Mucosa of gallbladder (tissue), 1 donor: ENCODE measurements around the gene SSNA1. TPM values are rescaled to one million over a fixed set of nuclear protein-coding genes. Genes with fewer than 3 reads are reported as not detected.

Experiments
- DNase-seq: peaks from one replicate; pipeline ENCODE4 v3.0.0-alpha.2; 2020; ENCODE audit warnings: low spot score
- total RNA-seq: library from RNA; stranded (reverse); gene quantifications from one replicate; pipeline ENCODE4 v1.2.1, GENCODE V29; 2021
- donor health status: DM: no; HTN: no; CAD: no.

Gene SSNA1
- total RNA-seq, 1 donor from 2014 or later, result 65.7 TPM

DNA sequence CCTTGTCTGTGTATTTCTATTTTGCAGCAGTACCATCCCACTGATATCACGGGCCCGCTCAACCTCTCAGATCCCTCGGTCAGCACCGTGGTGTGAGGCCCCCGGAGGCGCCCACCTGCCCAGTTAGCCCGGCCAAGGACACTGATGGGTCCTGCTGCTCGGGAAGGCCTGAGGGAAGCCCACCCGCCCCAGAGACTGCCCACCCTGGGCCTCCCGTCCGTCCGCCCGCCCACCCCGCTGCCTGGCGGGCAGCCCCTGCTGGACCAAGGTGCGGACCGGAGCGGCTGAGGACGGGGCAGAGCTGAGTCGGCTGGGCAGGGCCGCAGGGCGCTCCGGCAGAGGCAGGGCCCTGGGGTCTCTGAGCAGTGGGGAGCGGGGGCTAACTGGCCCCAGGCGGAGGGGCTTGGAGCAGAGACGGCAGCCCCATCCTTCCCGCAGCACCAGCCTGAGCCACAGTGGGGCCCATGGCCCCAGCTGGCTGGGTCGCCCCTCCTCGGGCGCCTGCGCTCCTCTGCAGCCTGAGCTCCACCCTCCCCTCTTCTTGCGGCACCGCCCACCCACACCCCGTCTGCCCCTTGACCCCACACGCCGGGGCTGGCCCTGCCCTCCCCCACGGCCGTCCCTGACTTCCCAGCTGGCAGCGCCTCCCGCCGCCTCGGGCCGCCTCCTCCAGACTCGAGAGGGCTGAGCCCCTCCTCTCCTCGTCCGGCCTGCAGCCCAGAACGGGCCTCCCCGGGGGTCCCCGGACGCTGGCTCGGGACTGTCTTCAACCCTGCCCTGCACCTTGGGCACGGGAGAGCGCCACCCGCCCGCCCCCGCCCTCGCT is 20.5 kb upstream of the SSNA1 start:
- no peak for DNase-seq

DNA sequence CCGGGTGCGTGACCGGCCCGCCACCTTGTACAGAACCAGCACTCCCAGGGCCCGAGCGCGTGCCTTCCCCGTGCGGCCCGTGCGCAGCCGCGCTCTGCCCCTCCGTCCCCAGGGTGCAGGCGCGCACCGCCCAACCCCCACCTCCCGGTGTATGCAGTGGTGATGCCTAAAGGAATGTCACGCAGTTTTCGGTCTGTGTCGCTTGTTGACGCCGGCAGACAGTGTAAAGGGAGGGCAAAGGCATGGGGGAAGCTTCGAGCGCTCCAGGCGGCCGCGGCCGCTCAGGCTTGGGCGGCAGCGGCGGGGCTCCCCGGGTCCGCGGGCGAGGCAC is 19.9 kb upstream of the SSNA1 start:
- DNase-seq, result no peak

DNA sequence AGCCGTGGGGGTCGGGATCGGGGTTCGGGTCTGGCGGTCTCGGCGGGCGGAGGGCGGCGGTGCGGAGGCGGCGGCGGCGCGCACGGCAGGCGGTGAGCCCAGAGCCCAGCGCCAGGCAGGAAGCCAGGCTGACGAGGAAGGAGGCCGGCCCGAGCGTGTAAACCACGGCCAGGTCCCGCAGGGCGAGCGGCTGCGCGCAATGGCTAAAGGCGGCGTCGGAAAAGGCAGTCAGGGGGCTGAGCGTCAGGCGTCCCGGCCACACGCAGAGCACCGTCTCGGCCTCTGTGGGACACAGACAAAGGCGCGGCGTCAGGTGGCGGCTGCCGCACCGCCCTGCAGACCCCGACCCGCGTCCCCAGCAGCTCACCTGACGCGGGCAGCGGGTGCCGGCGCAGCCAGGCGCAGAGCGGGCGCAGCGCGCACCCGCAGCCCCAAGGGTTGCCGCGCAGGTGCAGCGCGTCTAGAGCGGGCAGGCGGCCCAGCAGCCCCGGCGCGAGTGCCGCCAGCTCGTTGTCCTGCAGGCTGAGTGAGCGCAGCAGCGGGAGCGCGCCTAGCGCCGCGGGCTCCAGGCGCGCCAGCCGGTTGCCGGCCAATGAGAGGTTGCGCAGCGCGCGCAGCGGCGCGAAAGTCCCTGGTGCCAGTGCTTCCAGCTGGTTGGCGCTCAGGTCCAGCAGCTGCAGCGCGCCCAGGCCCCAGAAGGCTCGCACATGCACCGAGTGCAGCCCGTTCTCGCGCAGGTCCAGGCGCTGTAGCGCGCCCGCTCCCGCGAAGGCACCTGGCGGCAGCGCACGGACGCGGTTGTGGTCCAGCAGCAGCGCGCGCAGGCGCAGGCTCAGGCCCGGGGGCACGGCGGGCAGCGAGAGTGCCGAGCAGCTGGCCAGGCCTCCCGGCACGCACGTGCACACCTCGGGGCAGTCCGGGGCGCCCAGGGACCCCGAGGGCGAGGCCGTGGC is 19.3 kb upstream of the SSNA1 start:
- no peak for DNase-seq

DNA sequence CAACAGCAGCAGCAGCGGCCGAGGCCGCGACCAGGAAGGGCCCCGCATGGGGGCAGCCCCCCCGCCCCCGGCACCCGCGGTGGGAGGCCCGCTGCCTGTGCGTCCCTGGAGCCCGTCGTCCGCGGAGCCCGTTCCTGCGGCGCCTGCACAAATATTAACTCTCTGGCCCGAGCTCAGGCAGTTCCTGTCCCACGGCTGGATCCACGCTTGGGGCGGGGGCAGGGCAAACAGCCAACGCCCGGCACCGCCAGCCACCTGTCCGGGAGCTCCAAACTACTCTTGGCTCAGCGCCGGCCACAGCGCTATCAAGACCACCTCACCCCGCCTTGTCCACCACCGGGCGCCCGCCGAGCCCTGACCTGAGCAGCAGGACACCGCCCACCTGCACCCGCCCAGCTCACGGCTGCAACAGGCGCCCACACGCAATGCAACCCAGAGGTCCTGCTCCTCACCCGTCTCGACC is 18.5 kb upstream of the SSNA1 start, which contains the start of gene LRRC26:
Gene LRRC26 (minus strand): TSS at position 156 of the 463 bp plus-strand sequence. CDS start 108 bp downstream, at position 48.
- no peak for DNase-seq

DNA sequence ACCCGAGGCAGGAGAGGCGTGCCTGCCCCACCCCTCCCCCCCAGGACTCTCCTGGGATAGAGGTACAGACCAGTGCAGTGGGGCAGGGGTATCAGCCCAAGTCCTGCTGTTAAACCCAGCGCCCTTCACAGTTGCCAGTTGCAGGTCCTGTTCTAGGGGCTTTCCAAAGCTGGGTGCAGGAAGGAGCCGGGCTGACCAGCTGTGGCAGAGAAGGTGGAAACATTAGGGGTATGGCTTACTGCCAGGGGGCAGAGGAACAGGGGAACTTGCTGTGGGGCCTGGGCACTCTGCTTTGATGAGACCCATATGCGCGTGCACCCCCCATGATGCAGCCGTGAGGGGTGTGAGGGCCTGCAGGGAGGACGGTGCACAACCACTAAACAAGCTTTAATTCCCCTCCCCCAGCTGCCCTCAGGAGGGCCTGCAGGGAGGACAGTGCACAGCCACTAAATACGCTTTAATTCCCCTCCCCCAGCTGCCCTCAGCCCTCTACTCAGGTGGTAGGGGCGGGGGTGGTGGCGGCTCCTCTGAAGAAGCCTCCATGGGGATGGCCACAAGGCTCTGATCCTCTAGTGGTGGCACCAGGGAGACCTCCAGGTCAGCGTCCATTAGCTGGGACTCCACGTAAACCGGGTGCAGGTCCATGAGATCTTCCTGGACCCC is 17.9 kb upstream of the SSNA1 start:
- no peak for DNase-seq

DNA sequence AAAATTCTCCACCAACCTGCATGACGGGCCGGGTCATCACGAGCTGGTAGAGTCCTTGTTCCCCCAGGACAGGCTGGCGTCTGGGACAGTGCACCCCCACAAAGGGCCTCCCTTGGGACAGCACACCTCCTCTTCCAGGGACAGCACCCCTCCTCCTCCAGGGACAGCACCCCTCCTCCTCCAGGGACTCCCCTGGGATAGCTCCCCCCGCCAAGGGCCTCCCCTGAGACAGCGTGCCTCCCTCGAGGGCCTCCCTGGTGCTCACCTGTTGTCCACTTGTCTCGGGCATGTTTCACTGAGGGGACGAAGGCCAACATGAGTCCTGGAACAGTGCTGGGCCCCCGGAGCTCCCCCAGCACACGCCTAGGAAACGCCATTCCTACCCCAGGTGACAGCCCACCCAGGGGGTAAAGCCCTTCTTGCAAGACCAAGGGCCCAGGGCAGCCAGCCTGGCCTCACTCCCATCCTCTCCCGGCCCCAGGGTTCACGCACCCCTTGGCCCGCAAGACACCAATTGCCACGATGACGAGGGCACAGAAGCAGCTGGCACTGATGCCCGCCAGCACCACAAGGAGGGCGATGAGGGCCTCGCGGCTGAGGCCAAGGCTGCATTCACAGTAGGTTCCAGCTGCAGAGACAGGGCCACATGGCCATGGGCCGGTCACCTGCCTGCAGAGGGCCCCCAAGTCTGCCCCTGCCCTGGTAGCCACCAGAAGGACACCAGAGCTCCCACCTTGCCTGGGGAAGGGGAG is 17.2 kb upstream of the SSNA1 start:
- DNase-seq, result no peak

DNA sequence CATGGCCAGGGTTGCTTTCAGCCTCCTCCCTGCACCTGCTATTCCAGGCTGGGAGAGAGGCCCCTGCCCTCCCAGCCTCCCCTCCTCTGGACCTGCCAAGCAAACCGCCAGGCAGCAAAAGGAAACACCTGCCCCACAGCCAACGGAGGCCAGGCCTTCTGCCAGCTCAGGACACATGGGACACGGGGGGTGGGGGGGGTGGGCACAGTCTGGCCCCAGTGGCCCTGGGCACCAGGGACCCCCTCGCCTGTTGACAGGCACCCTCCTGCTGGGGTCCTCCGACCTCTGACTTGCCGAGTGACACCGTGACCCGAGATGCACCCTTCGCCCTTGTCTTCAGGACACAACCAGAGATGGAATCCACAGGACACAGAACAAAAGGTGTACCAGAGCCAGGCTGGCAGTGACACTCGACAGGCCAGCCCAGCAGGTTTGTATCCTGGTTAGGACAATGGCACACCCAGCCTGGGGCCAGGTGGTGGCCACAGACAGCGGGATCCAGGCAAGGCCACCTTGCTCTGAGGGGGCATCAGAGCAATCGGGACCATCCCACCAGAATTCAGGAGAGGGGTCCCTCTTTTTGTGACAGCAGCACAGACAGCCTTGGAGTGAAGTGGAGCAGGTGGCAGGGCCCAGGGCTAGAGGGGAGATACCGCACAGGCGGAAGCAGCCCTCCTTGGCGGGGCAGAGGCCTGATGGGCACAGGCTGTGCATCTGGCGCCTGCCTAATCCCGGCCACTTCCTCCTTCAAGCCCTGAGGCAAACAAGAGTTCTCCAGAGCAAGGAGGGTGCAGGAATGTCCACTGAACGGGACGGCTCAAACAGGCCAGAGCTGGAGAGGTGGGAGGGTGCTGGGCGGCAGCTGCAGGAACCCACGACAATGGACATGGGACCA is 15.3 kb upstream of the SSNA1 start:
- no peak for DNase-seq

DNA sequence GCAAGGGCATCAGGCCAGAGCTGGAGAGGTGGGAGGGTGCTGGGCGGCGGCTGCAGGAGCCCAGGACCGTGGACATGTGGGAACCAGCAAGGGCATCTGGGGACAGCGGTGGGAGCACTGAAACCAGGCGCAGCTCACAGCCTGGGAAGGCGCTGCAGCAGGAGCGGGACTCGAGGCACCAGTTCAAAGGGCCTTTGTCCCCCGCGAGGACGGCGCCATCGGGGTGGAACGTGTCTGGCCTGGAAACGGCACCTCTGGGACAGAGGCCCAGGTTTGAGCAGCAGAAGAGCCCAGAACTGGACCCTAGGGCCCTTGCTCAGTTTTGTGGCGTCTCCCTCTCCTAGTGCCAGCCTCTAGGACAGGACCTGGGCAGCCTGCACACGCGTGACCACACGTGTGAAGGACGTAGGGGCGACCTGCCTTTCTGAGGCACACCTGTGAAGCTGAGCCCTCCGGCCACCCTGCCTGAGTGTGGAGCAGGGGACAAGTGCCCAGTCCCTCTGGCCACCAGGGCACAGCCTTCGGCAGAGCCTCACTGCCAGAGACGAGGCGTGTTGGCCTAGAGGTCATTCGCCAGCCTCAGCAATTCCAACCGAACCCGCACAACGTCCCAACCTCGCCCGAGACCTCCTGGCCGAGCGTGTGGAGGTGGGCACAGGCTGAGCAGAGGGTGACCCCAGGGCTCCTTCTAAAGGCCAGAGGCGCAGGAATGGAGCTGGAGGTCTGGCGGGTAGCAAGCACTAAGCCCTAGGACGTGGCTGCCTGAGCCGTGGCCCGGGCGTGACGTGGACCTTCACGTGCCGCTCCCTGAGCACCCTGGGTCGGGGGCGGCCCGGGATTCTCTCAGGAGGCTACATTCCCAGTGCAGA is 14.4 kb upstream of the SSNA1 start:
- no peak for DNase-seq

DNA sequence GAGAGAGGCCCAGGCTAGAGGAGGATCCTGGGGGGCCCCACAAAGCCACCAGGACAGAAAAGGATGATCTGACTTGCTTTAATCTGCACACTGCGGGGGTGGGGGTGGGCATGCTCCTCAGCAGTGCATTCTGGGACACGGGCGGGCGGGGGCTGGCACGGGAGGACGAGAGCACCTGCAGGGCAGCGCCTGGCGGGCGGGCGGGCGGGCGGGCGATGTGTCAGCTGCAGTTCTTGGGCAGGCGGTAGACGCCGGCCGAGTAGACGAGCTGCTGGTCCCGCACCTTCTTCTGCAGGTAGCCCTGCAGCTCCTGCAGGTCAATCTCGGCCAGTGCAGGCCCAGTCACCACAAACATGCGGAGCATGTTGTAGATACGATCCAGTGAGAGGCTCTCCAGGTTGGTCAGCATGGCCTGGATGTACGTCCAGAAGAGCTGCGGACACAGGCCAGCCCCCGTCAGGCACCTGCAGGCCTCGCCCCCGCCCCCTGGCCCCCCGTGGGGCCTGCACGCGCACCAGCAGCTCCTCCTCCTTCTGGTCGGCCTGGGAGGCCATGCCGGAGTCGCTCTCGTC is 13.7 kb upstream of the SSNA1 start:
- no peak for DNase-seq

DNA sequence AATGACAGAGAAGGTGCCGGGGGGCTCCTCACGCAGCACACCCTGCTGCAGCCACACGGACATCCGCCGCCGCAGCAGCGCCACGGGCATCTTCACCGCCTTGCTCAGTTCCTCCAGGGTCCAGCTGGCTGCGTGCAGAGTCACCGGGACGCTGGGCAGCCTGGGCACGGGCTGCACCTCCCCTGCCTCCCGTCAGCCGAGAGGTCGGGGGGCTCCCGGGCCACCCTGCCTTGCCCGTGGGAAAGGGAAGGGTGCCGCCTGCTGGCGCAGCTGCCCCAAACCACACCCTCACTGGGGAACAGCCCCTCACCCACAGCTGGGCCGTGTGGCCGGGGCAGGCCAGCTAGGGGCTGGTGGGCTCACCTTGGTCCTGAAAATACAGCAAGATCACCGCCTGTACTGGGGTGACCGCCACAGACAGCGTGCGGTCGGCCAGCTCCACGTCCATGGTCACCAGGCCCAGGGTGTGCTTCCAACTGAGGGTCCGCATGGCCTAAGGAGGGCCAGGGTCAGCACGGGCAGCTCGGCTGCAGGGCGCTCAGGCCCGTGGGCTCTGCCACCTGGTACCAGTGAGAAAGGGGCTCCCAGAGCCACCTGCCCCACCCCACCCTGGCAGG is 13.0 kb upstream of the SSNA1 start:
- no peak for DNase-seq

DNA sequence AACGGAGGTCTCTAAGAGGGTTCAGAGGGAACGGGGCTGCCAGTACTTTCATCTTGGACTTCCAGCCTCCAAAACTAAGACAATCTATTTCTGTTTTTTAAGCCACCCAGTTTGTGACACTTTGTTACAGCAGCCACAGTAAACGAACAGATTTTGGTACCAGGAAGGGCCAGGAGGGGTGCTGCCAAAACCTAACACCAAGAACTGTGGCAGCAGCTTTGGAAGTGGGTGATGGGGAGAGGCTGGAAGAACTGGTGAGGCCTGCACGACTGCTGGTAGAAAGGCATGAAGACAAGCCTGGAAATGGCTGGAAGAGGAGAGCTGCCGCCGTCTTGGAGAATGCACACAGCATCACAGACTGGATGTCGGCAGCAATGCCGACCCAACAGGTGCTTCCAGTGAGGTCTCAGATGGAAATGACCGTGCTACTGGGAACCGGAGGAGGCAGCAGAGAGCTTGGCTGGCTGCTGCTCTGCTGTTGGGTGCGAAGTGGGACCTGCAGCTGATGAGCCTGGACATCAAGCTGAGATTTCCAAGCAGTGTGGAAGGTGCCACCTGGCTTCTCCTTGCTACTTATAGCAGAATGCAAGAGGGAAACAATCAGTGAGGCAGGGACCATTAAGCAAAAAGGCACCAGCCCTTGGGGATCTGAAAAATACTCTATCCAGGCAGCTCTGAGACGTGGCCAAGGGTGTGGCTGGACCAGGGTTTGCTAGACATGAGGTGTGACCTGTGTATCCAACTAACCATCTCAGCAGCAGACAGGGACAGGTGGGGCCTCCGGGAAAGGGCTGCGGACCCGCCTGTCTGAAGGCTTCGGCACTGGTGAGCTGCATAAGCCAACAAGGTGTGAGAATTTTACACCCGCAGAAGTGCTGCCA is 11.9 kb upstream of the SSNA1 start:
- DNase-seq, result no peak

DNA sequence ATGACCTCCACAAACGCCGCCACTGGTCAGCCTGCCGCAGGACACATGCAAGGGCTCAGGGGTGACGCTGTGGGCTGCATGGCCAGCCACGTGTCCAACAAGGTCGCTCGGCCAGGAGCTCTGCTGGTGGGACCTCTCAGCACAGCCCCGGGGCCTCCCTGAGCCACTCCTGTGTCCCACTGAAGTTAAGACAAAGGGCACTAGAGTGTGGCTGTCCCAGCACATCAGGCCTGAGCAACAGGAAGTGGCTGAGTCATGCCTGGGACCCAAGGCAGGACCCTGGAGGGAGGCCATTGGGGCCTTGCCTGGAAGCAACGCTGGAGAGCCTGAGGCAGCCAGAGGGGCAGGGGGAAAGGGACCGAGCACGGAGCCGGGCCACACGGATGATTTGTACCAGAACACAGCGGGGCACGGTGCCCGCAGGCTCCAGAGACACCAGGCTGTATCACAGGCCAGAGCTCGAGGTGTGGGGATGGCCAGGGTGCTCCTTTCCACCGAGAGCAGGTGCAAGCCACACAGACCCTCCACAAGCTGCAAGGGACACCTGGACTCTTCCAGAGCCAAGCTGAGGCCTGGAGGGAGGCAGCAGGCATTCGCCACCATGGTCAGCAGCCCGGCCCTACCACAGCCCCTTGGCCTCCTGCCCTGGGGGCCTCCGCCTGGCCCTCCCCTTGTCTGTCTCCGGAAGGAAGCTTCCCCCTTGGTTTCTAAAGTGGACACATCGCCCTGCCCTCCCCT is 10.1 kb upstream of the SSNA1 start:
- no peak for DNase-seq

DNA sequence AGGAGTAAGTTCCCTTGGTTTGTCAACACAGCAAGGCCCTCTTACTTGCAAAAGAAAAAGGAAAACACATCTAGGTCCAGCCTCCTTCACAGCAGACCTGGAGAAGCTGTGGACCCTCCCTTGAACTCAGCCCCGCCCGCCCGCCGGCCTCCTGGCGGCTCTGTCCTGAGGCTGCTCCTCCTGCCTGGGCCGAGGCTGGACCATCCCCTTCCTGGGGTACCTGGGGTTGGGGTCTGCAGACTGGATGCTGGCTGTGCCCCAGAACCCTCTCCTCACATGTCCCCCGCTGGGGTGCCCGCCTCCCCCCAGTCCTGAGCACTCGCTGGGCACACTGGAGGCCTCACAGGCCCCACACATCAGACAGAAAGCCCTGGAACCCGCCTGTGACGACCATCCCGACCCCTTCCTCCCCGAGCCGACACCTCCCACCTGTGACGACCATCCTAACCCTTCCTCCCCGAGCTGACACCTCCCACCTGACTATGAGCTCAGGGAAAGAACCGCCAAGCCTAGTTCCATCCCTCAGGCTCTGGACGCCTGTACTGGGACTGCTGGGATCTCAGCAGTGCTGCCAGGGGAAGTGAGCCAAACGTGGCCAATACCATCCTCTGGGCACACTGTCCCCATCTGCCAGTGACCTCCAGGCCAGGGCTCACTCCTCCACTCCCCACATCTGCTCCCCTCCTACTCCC is 9.4 kb upstream of the SSNA1 start:
- DNase-seq, result no peak

DNA sequence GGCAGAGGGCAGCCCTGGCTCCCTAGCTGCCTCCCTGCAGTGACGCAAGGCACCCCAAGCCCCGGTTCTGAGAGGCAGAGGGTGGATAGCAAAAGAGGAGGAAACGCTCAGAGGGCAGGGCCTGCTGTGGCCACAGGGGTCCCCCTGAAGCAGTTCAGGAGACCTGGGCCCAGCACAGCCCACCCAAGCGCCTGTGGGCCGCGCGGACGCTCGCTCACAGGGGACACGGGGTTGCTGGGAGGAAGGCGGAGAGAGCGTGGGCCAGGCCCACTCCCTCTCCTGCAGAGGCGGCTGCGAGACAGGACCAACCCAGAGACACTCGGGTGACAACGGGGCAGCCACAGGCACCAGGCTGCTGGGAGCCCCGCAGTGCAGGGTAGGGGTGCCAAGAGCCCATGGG is 8.7 kb upstream of the SSNA1 start:
- DNase-seq, result no peak

DNA sequence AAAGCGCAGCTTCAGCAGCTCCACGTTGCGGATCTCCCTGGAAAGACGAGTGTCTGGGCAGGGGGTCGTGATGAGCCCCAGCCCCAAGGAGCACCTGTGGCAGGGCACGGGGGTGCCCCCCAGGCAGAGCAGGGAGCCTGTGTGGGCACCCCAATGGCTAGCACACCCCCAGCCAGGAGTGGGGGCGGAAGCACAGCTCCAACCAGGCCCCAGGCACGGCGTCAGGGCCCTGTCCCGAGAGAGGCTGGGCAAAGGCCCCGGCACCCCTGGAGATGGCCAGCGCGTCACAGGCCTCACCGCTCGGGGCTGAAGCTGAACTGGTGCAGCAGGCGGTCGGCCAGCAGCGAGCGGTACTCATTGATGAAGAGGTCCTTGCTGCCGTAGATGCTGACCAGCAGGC is 8.0 kb upstream of the SSNA1 start:
- DNase-seq, result no peak

DNA sequence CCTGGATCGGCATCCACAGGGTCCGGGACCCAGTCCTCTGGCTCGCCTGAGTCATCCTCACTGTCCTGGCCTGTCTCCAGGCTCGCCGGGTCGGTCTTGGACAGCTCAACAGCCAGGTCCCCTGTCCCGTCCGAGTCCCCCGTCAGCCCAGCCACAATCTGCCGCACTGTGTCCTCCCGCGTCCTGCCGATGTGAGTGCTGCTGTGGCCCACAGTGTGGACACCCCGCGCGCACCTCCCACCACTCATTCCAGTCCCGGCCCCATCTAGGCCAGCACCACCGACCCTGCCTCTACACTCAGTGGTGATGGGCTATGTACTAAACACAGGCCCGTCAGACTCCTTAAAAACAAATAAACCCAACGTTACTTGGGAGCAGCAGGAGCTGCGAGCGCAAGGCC is 6.8 kb upstream of the SSNA1 start:
- DNase-seq, result no peak
